HCT116 (cell line): ENCODE measurements around the gene LRRC4.

ENCODE experiments used
- CTCF ChIP-seq, 3 experiments: fragments of 200-600 bp in 1 of 3; sonication (generic) in 1 of 3; IDR thresholded peaks in 2 of 3; conservative IDR thresholded peaks in 1 of 3; 2 replicates each; pipeline ENCODE4 v1.5.1; 2012 to 2017; ENCODE audit warnings: low read depth in 2 of 3, low read length in 2 of 3, antibody characterized with exemption in 1 of 3, borderline replicate concordance in 1 of 3, control low read depth in 1 of 3, mild to moderate bottlenecking in 1 of 3, mixed read lengths in 1 of 3, mixed run types in 1 of 3, moderate library complexity in 1 of 3; ENCODE audit not compliant: insufficient read depth in 1 of 3
- SIN3A ChIP-seq: IDR thresholded peaks from 2 replicates; pipeline ENCODE4 v1.6.1; 2012; ENCODE audit warnings: low read depth
- SRF ChIP-seq: IDR thresholded peaks from 2 replicates; pipeline ENCODE4 v1.6.1; 2012; ENCODE audit warnings: low read depth

- TF ChIP-seq SRF: no peak
- TF ChIP-seq CTCF (IDR thresholded peaks at IDR 0.05 in 2 of 3, conservative IDR thresholded peaks at IDR 0.05 in 1 of 3; ENCODE audit: borderline replicate concordance in 1 of 3, insufficient read depth in 1 of 3, low read depth in 2 of 3, low read length in 2 of 3): no peak
- no peak for TF ChIP-seq SIN3A
Observed at GRCh38 chr7:128045158-128045557, 13.9 kb upstream of the LRRC4 start.
